H1 (cell line): ENCODE results near the gene RTCA. TPM values are rescaled to one million over a fixed set of nuclear protein-coding genes. Genes with fewer than 3 reads are reported as not detected.

ENCODE experiments used
- CTCF ChIA-PET: fragments of 300-600 bp; sonication (Branson Sonifier 250); formaldehyde crosslinking; loops from one replicate; lab custom pipeline; 2021; ENCODE audit not compliant: partially characterized antibody; lab: Charles Lee
- POLR2A ChIA-PET: fragments of 300-600 bp; sonication (Branson Sonifier 250); formaldehyde crosslinking; loops from one replicate; lab custom pipeline; 2021; ENCODE audit warnings: inconsistent platforms; ENCODE audit not compliant: partially characterized antibody; lab: Charles Lee
- DNase-seq, 2 experiments: peaks; one replicate each; pipeline versions ENCODE4 v3.0.0 to v3.0.0-alpha.2; 2010 to 2022; ENCODE audit warnings: low spot score in 2 of 2, low read depth in 1 of 2, mixed read lengths in 1 of 2
- FAIRE-seq: peaks from 2 replicates; lab custom pipeline; 2011; peaks lifted over from hg19 to GRCh38; lab: Jason Lieb, UNC
- H2AFZ ChIP-seq: 2 replicates; pipeline ENCODE4 v1.8.1; 2012; ENCODE audit warnings: low read length, inconsistent platforms
- H2AK5ac ChIP-seq: 2 replicates; pipeline ENCODE4 v1.6.1; 2013; ENCODE audit warnings: low read depth, low read length
- H2BK120ac ChIP-seq: replicated peaks from 2 replicates; pipeline ENCODE3; 2013; ENCODE audit warnings: low read depth, low read length, inconsistent platforms
- H2BK12ac ChIP-seq: 2 replicates; pipeline ENCODE4 v1.6.1; 2013; ENCODE audit warnings: low read depth, low read length
- H2BK15ac ChIP-seq: 2 replicates; pipeline ENCODE4 v1.6.1; 2013; ENCODE audit warnings: low read length
- H2BK20ac ChIP-seq: 2 replicates; pipeline ENCODE4 v1.6.1; 2013; ENCODE audit warnings: low read length
- H2BK5ac ChIP-seq: 2 replicates; pipeline ENCODE4 v1.6.1; 2013; ENCODE audit warnings: low read depth, low read length
- H3K14ac ChIP-seq: 2 replicates; pipeline ENCODE4 v1.6.1; 2013; ENCODE audit warnings: inconsistent platforms; ENCODE audit not compliant: insufficient read length
- H3K18ac ChIP-seq: 2 replicates; pipeline ENCODE4 v1.6.1; 2013; ENCODE audit warnings: low read length; ENCODE audit errors: extremely low read depth
- H3K23ac ChIP-seq: 2 replicates; pipeline ENCODE4 v1.6.1; 2013; ENCODE audit warnings: inconsistent platforms; ENCODE audit not compliant: insufficient read length
- H3K23me2 ChIP-seq: 2 replicates; pipeline ENCODE4 v1.6.1; 2013; ENCODE audit warnings: low read depth, low read length
- H3K27ac ChIP-seq: 2 replicates; pipeline ENCODE4 v1.6.1; 2011; ENCODE audit warnings: low read depth, low read length, inconsistent platforms
- H3K27me3 ChIP-seq, 4 experiments: replicated peaks in 1 of 4; 1 replicate in 1 of 4; 2 replicates in 3 of 4; pipeline versions ENCODE4 v1.6.1 to v1.8.1; 2011 to 2013; ENCODE audit warnings: low read length in 3 of 4, mild to moderate bottlenecking in 3 of 4, inconsistent platforms in 2 of 4, mixed read lengths in 2 of 4, moderate library complexity in 1 of 4; ENCODE audit not compliant: control insufficient read depth in 3 of 4, insufficient read depth in 3 of 4; ENCODE audit errors: extremely low read depth in 1 of 4
- H3K36me3 ChIP-seq, 4 experiments: 2 replicates each; pipeline versions ENCODE4 v1.6.1 to v1.8.1; 2011 to 2013; ENCODE audit warnings: mild to moderate bottlenecking in 4 of 4, low read length in 3 of 4, moderate library complexity in 2 of 4, control low read depth in 1 of 4, inconsistent platforms in 1 of 4; ENCODE audit not compliant: insufficient read depth in 4 of 4, control insufficient read depth in 2 of 4
- H3K4ac ChIP-seq: replicated peaks from 2 replicates; pipeline ENCODE3; 2013; ENCODE audit warnings: low read length, low read depth, mixed read lengths, inconsistent platforms; ENCODE audit not compliant: insufficient read length
- H3K4me1 ChIP-seq, 4 experiments: replicated peaks in 1 of 4; 1 replicate in 1 of 4; 2 replicates in 3 of 4; pipeline versions ENCODE4 v1.6.1 to v1.8.1; 2011 to 2013; ENCODE audit warnings: low read length in 3 of 4, inconsistent platforms in 2 of 4, mixed read lengths in 1 of 4; ENCODE audit not compliant: insufficient read depth in 4 of 4, control insufficient read depth in 3 of 4
- H3K4me2 ChIP-seq, 2 experiments: 2 replicates each; pipeline versions ENCODE4 v1.6.1 to v1.8.1; 2011 to 2013; ENCODE audit warnings: low read depth in 2 of 2, low read length in 2 of 2, control low read depth in 1 of 2, inconsistent platforms in 1 of 2, mild to moderate bottlenecking in 1 of 2; ENCODE audit not compliant: insufficient read depth in 1 of 2
- H3K4me3 ChIP-seq, 4 experiments: fragments of 200-600, 300-600 bp in 1 of 4; sonication (generic), shearing (Covaris generic), sonication (Bioruptor Twin) in 1 of 4; 2 replicates each; pipeline versions ENCODE4 v1.5.1 to v1.8.1; 2011 to 2016; ENCODE audit warnings: low read length in 4 of 4, low read depth in 3 of 4, control low read depth in 2 of 4, inconsistent platforms in 2 of 4, mild to moderate bottlenecking in 2 of 4, mixed read lengths in 1 of 4, moderate library complexity in 1 of 4; ENCODE audit not compliant: insufficient read depth in 2 of 4; ENCODE audit errors: extremely low read depth in 1 of 4
- H3K56ac ChIP-seq: replicated peaks from 2 replicates; pipeline ENCODE3; 2013; ENCODE audit warnings: low read depth, mild to moderate bottlenecking, mixed read lengths, low read length, inconsistent platforms; ENCODE audit not compliant: insufficient read length
- H3K79me1 ChIP-seq: 2 replicates; pipeline ENCODE4 v1.6.1; 2013; ENCODE audit warnings: low read depth, low read length, control low read depth
- H3K79me2 ChIP-seq, 2 experiments: 2 replicates each; pipeline versions ENCODE4 v1.6.1 to v1.8.1; 2012 to 2013; ENCODE audit warnings: low read length in 2 of 2, mild to moderate bottlenecking in 2 of 2, inconsistent platforms in 1 of 2; ENCODE audit not compliant: insufficient read depth in 2 of 2, control insufficient read depth in 1 of 2
- H3K9ac ChIP-seq, 4 experiments: replicated peaks in 1 of 4; 1 replicate in 1 of 4; 2 replicates in 3 of 4; pipeline versions ENCODE4 v1.6.1 to v1.8.1; 2011 to 2013; ENCODE audit warnings: low read depth in 3 of 4, low read length in 3 of 4, control low read depth in 2 of 4, mild to moderate bottlenecking in 2 of 4, moderate library complexity in 2 of 4, inconsistent platforms in 1 of 4; ENCODE audit errors: extremely low read depth in 1 of 4
- H3K9me3 ChIP-seq, 2 experiments: 2 replicates each; pipeline versions ENCODE4 v1.6.1 to v1.8.1; 2012 to 2013; ENCODE audit warnings: mild to moderate bottlenecking in 2 of 2, moderate library complexity in 2 of 2, control low read depth in 1 of 2, inconsistent platforms in 1 of 2, low read depth in 1 of 2, low read length in 1 of 2, mixed read lengths in 1 of 2; ENCODE audit not compliant: insufficient read depth in 2 of 2
- H4K20me1 ChIP-seq, 2 experiments: replicated peaks in 1 of 2; 2 replicates each; pipeline versions ENCODE3 to v1.8.1; 2011 to 2013; ENCODE audit warnings: inconsistent platforms in 2 of 2, low read length in 2 of 2, mild to moderate bottlenecking in 1 of 2; ENCODE audit not compliant: insufficient read depth in 2 of 2, control insufficient read depth in 1 of 2
- H4K5ac ChIP-seq: 2 replicates; pipeline ENCODE4 v1.6.1; 2013; ENCODE audit warnings: low read length, low read depth, mixed read lengths, inconsistent platforms; ENCODE audit not compliant: insufficient read length
- H4K8ac ChIP-seq: 2 replicates; pipeline ENCODE4 v1.8.0; 2013; ENCODE audit warnings: mild to moderate bottlenecking, moderate library complexity, low read length, inconsistent platforms; ENCODE audit not compliant: insufficient read depth; ENCODE audit errors: extremely low read depth
- H4K91ac ChIP-seq: replicated peaks from 2 replicates; pipeline ENCODE3; 2013; ENCODE audit warnings: low read length, mixed read lengths, inconsistent platforms; ENCODE audit not compliant: insufficient read length
- BCL11A ChIP-seq, 2 experiments: IDR thresholded peaks; one replicate each; pipeline ENCODE4 v1.6.1; 2011; ENCODE audit warnings: low read depth in 2 of 2, low read length in 2 of 2, mild to moderate bottlenecking in 2 of 2
- CTBP2 ChIP-seq: IDR thresholded peaks from 2 replicates; pipeline ENCODE4 v1.7.0; 2011; ENCODE audit warnings: borderline replicate concordance, mild to moderate bottlenecking, moderate library complexity, mixed read lengths, low read length; ENCODE audit not compliant: insufficient read depth, insufficient read length
- MAFK ChIP-seq: IDR thresholded peaks from 2 replicates; pipeline ENCODE4 v1.6.1; 2012; ENCODE audit warnings: low read depth, mild to moderate bottlenecking, improper control_type of control experiment, low read length
- SP2 ChIP-seq: IDR thresholded peaks from 2 replicates; pipeline ENCODE4 v1.6.1; 2012; ENCODE audit warnings: mild to moderate bottlenecking, low read length, inconsistent platforms
- WGBS, 2 experiments: shearing (Covaris generic) in 1 of 2; methylation state at CpG; one replicate each; pipeline versions ENCODE4 v1.1.6 to v1.1.7; 2013 to 2015; ENCODE audit warnings: low lambda C conversion rate in 2 of 2, mixed read lengths in 2 of 2, inconsistent platforms in 1 of 2, low coverage in 1 of 2, missing lambda C conversion rate in 1 of 2; ENCODE audit not compliant: insufficient replicate concordance in 2 of 2, insufficient coverage in 1 of 2, insufficient read length in 1 of 2; ENCODE audit errors: extremely low coverage in 1 of 2, missing lambda C conversion rate in 1 of 2; 5-methylcytosine and 5-hydroxymethylcytosine counted together
- polyA plus RNA-seq, 7 experiments: library from polyadenylated mRNA; depleted of rRNA in 3 of 7; stranded (reverse) in 5 of 7; unstranded in 2 of 7; fragments of >200 nt in 5 of 7; fragments of 200-250 nt in 2 of 7; gene quantifications; 1 replicate in 5 of 7; 2 replicates in 1 of 7; 4 replicates in 1 of 7; pipeline versions ENCODE4 v1.2.1 to v1.2.3, GENCODE V29; 2011 to 2013; ENCODE audit warnings: missing spikeins in 2 of 7, mixed read lengths in 2 of 7
- total RNA-seq: library from RNA; stranded (reverse); fragmentation: NEBNext Ultra II Directional; extraction: Animal tissue kit (Norgen Biotek cat#: 25700); gene quantifications from 2 replicates; pipeline ENCODE4 v1.2.1, GENCODE V29; 2021

Gene RTCA
- total and polyA plus RNA-seq, 2 of the 8 experiments (the other 6 are each of a cell fraction or from before 2014, with no cell fraction given): 13.8 to 31.6 TPM

DNA sequence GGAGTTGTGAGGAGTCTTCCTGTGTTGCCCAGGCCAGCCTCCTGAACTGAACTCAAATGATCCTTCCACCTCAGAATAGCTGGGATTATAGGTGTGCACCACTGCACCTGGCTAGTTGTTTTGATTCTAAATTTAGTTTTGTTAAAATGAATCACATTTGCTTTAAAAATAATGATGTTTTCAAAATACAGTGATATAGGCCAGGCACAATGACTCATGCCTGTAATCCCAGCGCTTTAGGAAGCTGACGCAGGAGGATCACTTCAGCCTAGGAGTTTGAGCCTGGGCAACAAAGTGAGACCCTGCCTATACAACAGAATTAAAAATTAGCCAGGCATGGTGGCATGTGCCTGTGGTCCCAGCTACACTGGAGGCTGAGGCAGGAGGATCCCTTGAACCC, 24.3 kb downstream of the RTCA start:
- H3K9me3 ChIP-seq: no peaks in the 10 kb centered on the region
- peaks cover 0 to 2% of the 10 kb centered on the region in 2 experiments for H4K20me1 ChIP-seq
- DNase-seq: no peak
- no peak for FAIRE-seq
- no peaks in the 10 kb centered on the region for H3K23me2 ChIP-seq
- H3K4me1 ChIP-seq: no peaks in the 10 kb centered on the region
- no peak overlapping the region for H2AFZ ChIP-seq
- WGBS, 2 experiments: 92% methylated on average over 2 of the region's 2 CpGs; no CpG with 5 or more reads in 1 of the 2 experiments
- H4K5ac ChIP-seq: no peak overlapping the region
- no peak overlapping the region for H3K23ac ChIP-seq
- H3K79me1 ChIP-seq: no peaks in the 10 kb centered on the region
- no peak overlapping the region for H2BK12ac ChIP-seq
- peaks cover 2 to 45% (median 15%) of the 10 kb centered on the region in 4 experiments; a peak in 7 of 8 replicates for H3K36me3 ChIP-seq
- H2BK5ac ChIP-seq: no peak overlapping the region
- H2BK20ac ChIP-seq: no peak overlapping the region
- H3K18ac ChIP-seq: no peak overlapping the region
- no peak overlapping the region for H3K4me3 ChIP-seq
- no peak overlapping the region for H3K14ac ChIP-seq
- no peak overlapping the region for H2BK15ac ChIP-seq
- no peak overlapping the region for H4K8ac ChIP-seq
- H3K9ac ChIP-seq: no peak overlapping the region
- H3K56ac ChIP-seq: no peak overlapping the region
- no peak overlapping the region for H3K4ac ChIP-seq
- no peak overlapping the region for H3K4me2 ChIP-seq
- no peak overlapping the region for H2AK5ac ChIP-seq
- no peak overlapping the region for H2BK120ac ChIP-seq
- POLR2A ChIA-PET: interaction anchor here (0.9 kb wide), 1 partner anchor 16 kb away, joined by 4 read pairs; no protein-coding TSS in a partner anchor
- H4K91ac ChIP-seq: no peak overlapping the region
- no peaks in the 10 kb centered on the region for H3K27me3 ChIP-seq
- no peak overlapping the region for H3K27ac ChIP-seq
- CTCF ChIA-PET: interaction anchor here (0.6 to 1.3 kb wide), 4 partner anchors 8 to 170 kb away, joined by 3 to 4 read pairs (median 3); no protein-coding TSS in a partner anchor
- H3K79me2 ChIP-seq: no peaks in the 10 kb centered on the region
- no peak for TF ChIP-seq BCL11A (IDR thresholded peaks at IDR 0.05; ENCODE audit: low read depth in 2 of 2, low read length in 2 of 2)
- no peak for TF ChIP-seq MAFK
- no peak for TF ChIP-seq CTBP2
- no peak for TF ChIP-seq SP2
